ENCODE data around the gene PTBP2. TPM values are rescaled to one million over a fixed set of nuclear protein-coding genes. Genes with fewer than 3 reads are reported as not detected.
"Not testable (repeated sequence)": the region's sequence is repeated elsewhere in the genome, so short reads cannot be mapped to it uniquely, and the experiment has no call there.

PTBP2 gene
- total RNA-seq, 1 donor from 2014 or later: 15.4 TPM

- intact Hi-C loops (cut with micrococcal nuclease): loop anchor here (1.0 kb wide), 1 partner anchor 9 kb away; the partner anchor contains the start of gene PTBP2
These were observed 9.2 kb downstream of the PTBP2 start for GRCh38 chr1:96730574-96731298.

GRCh38 chr1:96741335-96741734, 19.8 kb downstream of the PTBP2 start:
- intact Hi-C loops (cut with micrococcal nuclease): no loop called here

GRCh38 chr1:96746440-96747420, 25.1 kb downstream of the PTBP2 start:
- intact Hi-C loops (cut with micrococcal nuclease): no loop called here

GRCh38 chr1:96747565-96747964, 26.0 kb downstream of the PTBP2 start:
- intact Hi-C loops (cut with micrococcal nuclease): no loop called here

GRCh38 chr1:96748078-96748477, 26.5 kb downstream of the PTBP2 start:
- intact Hi-C loops (cut with micrococcal nuclease): no loop called here

GRCh38 chr1:96749618-96750017, 28.0 kb downstream of the PTBP2 start:
- intact Hi-C loops (cut with micrococcal nuclease): no loop called here

- intact Hi-C loops (cut with micrococcal nuclease): no loop called here
These were observed 30.8 kb downstream of the PTBP2 start for GRCh38 chr1:96752394-96752793.

- intact Hi-C loops (cut with micrococcal nuclease): no loop called here
These were observed 35.2 kb downstream of the PTBP2 start for GRCh38 chr1:96756789-96757188.

GRCh38 chr1:96762586-96762985, 41.0 kb downstream of the PTBP2 start:
- intact Hi-C loops (cut with micrococcal nuclease): not testable (repeated sequence)

- intact Hi-C loops (cut with micrococcal nuclease): no loop called here
These were observed 41.9 kb downstream of the PTBP2 start for GRCh38 chr1:96763514-96763913.

- intact Hi-C loops (cut with micrococcal nuclease): no loop called here
These were observed 42.9 kb downstream of the PTBP2 start for GRCh38 chr1:96764469-96764868.

GRCh38 chr1:96771847-96772246, 50.3 kb downstream of the PTBP2 start:
- intact Hi-C loops (cut with micrococcal nuclease): no loop called here

GRCh38 chr1:96772349-96772748, 50.8 kb downstream of the PTBP2 start:
- intact Hi-C loops (cut with micrococcal nuclease): no loop called here

GRCh38 chr1:96772972-96773371, 51.4 kb downstream of the PTBP2 start:
- intact Hi-C loops (cut with micrococcal nuclease): no loop called here

GRCh38 chr1:96782206-96782605, 60.6 kb downstream of the PTBP2 start:
- intact Hi-C loops (cut with micrococcal nuclease): no loop called here

GRCh38 chr1:96782856-96783255, 61.3 kb downstream of the PTBP2 start:
- intact Hi-C loops (cut with micrococcal nuclease): no loop called here

- intact Hi-C loops (cut with micrococcal nuclease): loop anchor here (2.0 kb wide), 1 partner anchor 14 kb away; no protein-coding TSS in a partner anchor
These were observed 69.0 kb downstream of the PTBP2 start for GRCh38 chr1:96790599-96790998.

- intact Hi-C loops (cut with micrococcal nuclease): no loop called here
These were observed 70.6 kb downstream of the PTBP2 start for GRCh38 chr1:96792220-96792619.

GRCh38 chr1:96801696-96802095, 80.1 kb downstream of the PTBP2 start:
- intact Hi-C loops (cut with micrococcal nuclease): loop anchor here (5.0 kb wide), 1 partner anchor 79 kb away; the partner anchor contains the start of gene PTBP2

- intact Hi-C loops (cut with micrococcal nuclease): loop anchor here (2.0 to 5.0 kb wide), 2 partner anchors 14 to 82 kb away; partner anchors contain the start of gene PTBP2
These were observed 83.1 kb downstream of the PTBP2 start for GRCh38 chr1:96804648-96805047.

- intact Hi-C loops (cut with micrococcal nuclease): no loop called here
These were observed 86.6 kb downstream of the PTBP2 start for GRCh38 chr1:96808191-96808590.

GRCh38 chr1:96815914-96816313, 94.3 kb downstream of the PTBP2 start:
- intact Hi-C loops (cut with micrococcal nuclease): no loop called here
